Spleen (tissue), 11 donors: ENCODE data around the gene SETBP1. TPM values are rescaled to one million over a fixed set of nuclear protein-coding genes. Genes with fewer than 3 reads are reported as not detected.

Experiments
- DNase-seq: peaks from one replicate; pipeline ENCODE4 v3.0.0-alpha.2; 2020
- H3K27ac ChIP-seq, 8 donors: fragments of 200-600 bp; sonication (generic) in 7 of 8; 1 replicate in 4 of 8; 2 replicates in 4 of 8; pipeline versions ENCODE4 v1.5.0 to v1.8.0; 2016 to 2021; ENCODE audit warnings: inconsistent platforms in 4 of 8, mild to moderate bottlenecking in 4 of 8, moderate library complexity in 1 of 8
- H3K27me3 ChIP-seq, 7 donors: fragments of 200-600 bp; sonication (generic) in 6 of 7; replicated peaks in 1 of 7; 1 replicate in 4 of 7; 2 replicates in 3 of 7; pipeline versions ENCODE4 v1.5.0 to v1.8.0; 2016 to 2021; ENCODE audit warnings: inconsistent platforms in 3 of 7, mild to moderate bottlenecking in 1 of 7
- H3K36me3 ChIP-seq, 6 donors: fragments of 200-600 bp; sonication (generic) in 5 of 6; 1 replicate in 4 of 6; 2 replicates in 2 of 6; pipeline versions ENCODE4 v1.5.0 to v1.8.0; 2016 to 2021; ENCODE audit warnings: inconsistent platforms in 2 of 6
- H3K4me1 ChIP-seq, 6 donors: fragments of 200-600 bp; sonication (generic) in 5 of 6; 1 replicate in 3 of 6; 2 replicates in 3 of 6; pipeline versions ENCODE4 v1.5.0 to v1.8.0; 2016 to 2021; ENCODE audit warnings: inconsistent platforms in 3 of 6
- H3K4me3 ChIP-seq, 8 donors: fragments of 200-600 bp; sonication (generic) in 7 of 8; 1 replicate in 4 of 8; 2 replicates in 4 of 8; pipeline versions ENCODE4 v1.5.0 to v1.8.0; 2016 to 2021; ENCODE audit warnings: inconsistent platforms in 4 of 8, mild to moderate bottlenecking in 4 of 8, moderate library complexity in 2 of 8
- H3K9me3 ChIP-seq, 8 donors: fragments of 200-600 bp; sonication (generic) in 7 of 8; 1 replicate in 4 of 8; 2 replicates in 4 of 8; pipeline versions ENCODE4 v1.5.0 to v1.8.0; 2016 to 2021; ENCODE audit warnings: inconsistent platforms in 4 of 8
- POLR2A ChIP-seq, 3 donors: fragments of 450-650 bp; IDR thresholded peaks; one replicate each; pipeline ENCODE4 v1.5.1; 2017; ENCODE audit warnings: antibody characterized with exemption in 3 of 3, mild to moderate bottlenecking in 1 of 3
- POLR2AphosphoS5 ChIP-seq, 3 donors: sonication (generic); formaldehyde crosslinking; IDR thresholded peaks; one replicate each; pipeline ENCODE4 v1.5.1; 2017; ENCODE audit warnings: antibody characterized with exemption in 3 of 3
- WGBS, 5 donors: extraction: QIAGEN DNeasy Blood & Tissue Kit in 3 of 5; methylation state at CpG; one replicate each; pipeline versions ENCODE4 v1.1.5 to v1.1.7; 2013 to 2018; 5-methylcytosine and 5-hydroxymethylcytosine counted together
- intact Hi-C: fragments of 100-400 bp; cut with DNase I; formaldehyde crosslinking; loops from one replicate; pipeline ENCODE4 v1.15.0; 2023; ENCODE audit warnings: low total_unique reads
- polyA plus RNA-seq, 3 donors: library from polyadenylated mRNA; stranded (reverse); fragments of 200-250 nt; gene quantifications; one replicate each; pipeline ENCODE4 v1.2.1, GENCODE V29; 2013
- total RNA-seq, 7 donors: library from RNA; depleted of rRNA in 3 of 7; stranded (reverse); fragments of >200 nt in 3 of 7; fragmentation: NEBNext Ultra II Directional in 4 of 7; extraction: Animal tissue kit (Norgen Biotek cat#: 25700) in 4 of 7; gene quantifications; one replicate each; pipeline versions ENCODE4 v1.1.0 to v1.2.1, GENCODE V29; 2016 to 2021
- TF ChIP-seq, protein P1 (sequence below), 11 experiments: fragments of 200-600 bp in 7 of 11; fragments of 450-650 bp in 4 of 11; sonication (generic) in 4 of 11; IDR thresholded peaks in 8 of 11; conservative IDR thresholded peaks in 3 of 11; 1 replicate in 7 of 11; 2 replicates in 4 of 11; pipeline versions ENCODE4 v1.4.0 to v1.8.0; 2016 to 2021; ENCODE audit warnings: antibody characterized with exemption in 11 of 11, inconsistent platforms in 4 of 11, mild to moderate bottlenecking in 1 of 11
- donor health status: healthy with polysubstance abuse.
- donor health status: DM: no; HTN: no; CAD: no; lungs with moderate emphysema.
- donor health status: DM: no; HTN: no; CAD: no.
- donor health status: Bipolar disorder and iron deficiency.
- donor health status: healthy.
- donor health status: DM: no; HTN: no; CAD: no.
- donor health status: DM: yes; HTN: yes; CAD: no.

Gene SETBP1
- total and polyA plus RNA-seq, 10 donors: 2.0 to 50.7 (median 33.1) TPM

DNA sequence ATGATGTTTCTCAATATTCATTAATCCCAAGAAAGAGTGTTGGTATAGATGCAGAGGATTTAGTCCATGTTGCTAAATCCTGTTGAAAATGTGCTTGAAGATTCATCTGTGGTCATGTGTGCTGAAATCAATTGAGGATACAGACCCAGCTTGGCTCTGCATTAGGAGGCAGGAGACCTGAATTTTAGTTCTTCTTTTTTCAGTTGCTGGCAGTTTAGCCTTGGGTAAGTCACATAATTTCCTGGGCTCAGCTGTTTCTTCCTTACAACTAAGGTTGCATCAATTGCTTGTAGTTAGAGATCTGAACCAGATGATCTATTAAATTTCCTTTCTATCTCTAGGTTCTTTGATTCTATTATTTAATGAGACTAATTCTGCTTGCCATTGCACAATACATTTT lies 54.4 kb downstream of the SETBP1 start:
- Histone ChIP-seq H3K4me1 (peaks cover 16 to 56% (median 45%) of the 10 kb centered on the region in 6 donors), H3K27me3 (no peaks in the 10 kb centered on the region), H3K9me3 (no peaks in the 10 kb centered on the region), H3K27ac (no peak overlapping the region), H3K36me3 (peaks cover 0 to 9% (median 0%) of the 10 kb centered on the region in 6 donors), H3K4me3 (no peak overlapping the region)
- intact Hi-C loops: no loop called here
- TF ChIP-seq, protein P1, sequence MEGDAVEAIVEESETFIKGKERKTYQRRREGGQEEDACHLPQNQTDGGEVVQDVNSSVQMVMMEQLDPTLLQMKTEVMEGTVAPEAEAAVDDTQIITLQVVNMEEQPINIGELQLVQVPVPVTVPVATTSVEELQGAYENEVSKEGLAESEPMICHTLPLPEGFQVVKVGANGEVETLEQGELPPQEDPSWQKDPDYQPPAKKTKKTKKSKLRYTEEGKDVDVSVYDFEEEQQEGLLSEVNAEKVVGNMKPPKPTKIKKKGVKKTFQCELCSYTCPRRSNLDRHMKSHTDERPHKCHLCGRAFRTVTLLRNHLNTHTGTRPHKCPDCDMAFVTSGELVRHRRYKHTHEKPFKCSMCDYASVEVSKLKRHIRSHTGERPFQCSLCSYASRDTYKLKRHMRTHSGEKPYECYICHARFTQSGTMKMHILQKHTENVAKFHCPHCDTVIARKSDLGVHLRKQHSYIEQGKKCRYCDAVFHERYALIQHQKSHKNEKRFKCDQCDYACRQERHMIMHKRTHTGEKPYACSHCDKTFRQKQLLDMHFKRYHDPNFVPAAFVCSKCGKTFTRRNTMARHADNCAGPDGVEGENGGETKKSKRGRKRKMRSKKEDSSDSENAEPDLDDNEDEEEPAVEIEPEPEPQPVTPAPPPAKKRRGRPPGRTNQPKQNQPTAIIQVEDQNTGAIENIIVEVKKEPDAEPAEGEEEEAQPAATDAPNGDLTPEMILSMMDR (IDR thresholded peaks at IDR 0.05 in 8 of 11, conservative IDR thresholded peaks at IDR 0.05 in 3 of 11): no peak
- no peak for TF ChIP-seq POLR2AphosphoS5 (IDR thresholded peaks at IDR 0.05)
- no peak for TF ChIP-seq POLR2A (IDR thresholded peaks at IDR 0.05)
- DNase-seq: no peak

DNA sequence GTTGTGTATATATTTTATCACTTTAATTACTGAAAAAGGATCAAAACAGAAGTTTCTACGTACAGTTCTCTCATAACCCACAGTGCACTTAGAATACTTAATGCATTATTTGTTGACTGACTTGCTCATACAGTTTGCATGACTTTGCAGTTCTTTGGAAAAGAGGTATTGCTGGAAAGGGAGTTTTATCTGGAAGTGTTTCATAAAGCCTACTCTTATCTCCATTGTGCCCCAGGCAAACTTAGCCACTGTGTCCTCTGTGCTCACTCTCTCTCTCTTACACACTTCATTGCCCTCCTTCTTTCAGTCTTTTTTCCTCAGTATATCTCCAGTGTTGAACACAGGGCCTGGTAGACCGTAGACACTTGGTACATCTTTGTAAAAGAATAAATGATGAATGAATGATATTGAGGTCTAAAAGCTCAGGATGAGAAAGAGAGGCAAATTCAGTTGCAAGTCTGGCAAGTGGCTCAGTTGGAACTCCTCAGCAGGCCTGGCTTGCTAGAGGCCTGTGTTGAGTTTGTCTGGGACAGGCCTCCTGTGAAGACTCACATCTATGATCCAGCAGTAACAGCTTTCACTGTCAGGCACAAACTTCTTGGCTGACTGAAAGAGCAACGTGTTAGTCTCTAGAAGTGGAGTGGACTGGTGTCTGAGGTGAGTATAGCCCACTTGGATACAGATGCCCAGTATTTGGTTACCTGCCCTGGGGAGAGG lies 56.1 kb downstream of the SETBP1 start:
- intact Hi-C loops: no loop called here
- no peak overlapping the region for H3K27ac ChIP-seq
- H3K9me3 ChIP-seq: no peaks in the 10 kb centered on the region
- no peak overlapping the region for H3K4me3 ChIP-seq
- peaks cover 0 to 10% (median 0%) of the 10 kb centered on the region in 6 donors for H3K36me3 ChIP-seq
- WGBS, 5 donors: 83 to 96% (median 90%) methylated on average over 3 of the region's 3 CpGs
- H3K4me1 ChIP-seq: peaks cover 7 to 45% (median 35%) of the 10 kb centered on the region in 6 donors
- no peaks in the 10 kb centered on the region for H3K27me3 ChIP-seq
- no peak for DNase-seq
- TF ChIP-seq, protein P1 (IDR thresholded peaks at IDR 0.05 in 8 of 11, conservative IDR thresholded peaks at IDR 0.05 in 3 of 11): no peak
- TF ChIP-seq POLR2AphosphoS5 (IDR thresholded peaks at IDR 0.05) (no peak), POLR2A (IDR thresholded peaks at IDR 0.05) (no peak)

DNA sequence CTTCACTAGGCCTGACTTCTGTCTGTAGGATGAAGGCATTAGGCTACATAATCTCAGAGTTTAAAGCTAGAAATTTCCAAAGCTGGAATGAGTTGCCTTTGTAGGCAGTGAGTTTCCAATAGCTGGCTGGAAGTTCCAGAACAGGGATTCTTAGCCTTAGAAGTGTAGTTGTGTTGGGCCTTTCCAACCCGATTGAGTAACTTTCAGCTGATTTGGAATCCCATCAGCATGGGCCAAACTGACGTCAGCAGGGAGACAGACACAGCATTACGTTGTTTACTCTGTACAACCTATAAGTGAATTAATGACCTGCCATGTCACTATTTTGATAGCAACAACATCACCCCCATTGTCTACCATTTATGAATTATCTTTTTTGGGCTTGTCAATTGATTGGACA lies 56.9 kb downstream of the SETBP1 start:
- H3K27ac ChIP-seq: no peak overlapping the region
- no peak overlapping the region for H3K4me3 ChIP-seq
- H3K27me3 ChIP-seq: no peaks in the 10 kb centered on the region
- intact Hi-C loops: no loop called here
- H3K9me3 ChIP-seq: no peaks in the 10 kb centered on the region
- peaks cover 0 to 10% (median 0%) of the 10 kb centered on the region in 6 donors for H3K36me3 ChIP-seq
- no peak for DNase-seq
- peaks cover 7 to 45% (median 28%) of the 10 kb centered on the region in 6 donors for H3K4me1 ChIP-seq
- no peak for TF ChIP-seq POLR2A (IDR thresholded peaks at IDR 0.05)
- no peak for TF ChIP-seq POLR2AphosphoS5 (IDR thresholded peaks at IDR 0.05)
- TF ChIP-seq, protein P1 (IDR thresholded peaks at IDR 0.05 in 8 of 11, conservative IDR thresholded peaks at IDR 0.05 in 3 of 11): no peak
- WGBS, 5 donors: 92 to 98% (median 96%) methylated on average over 3 of the region's 3 CpGs

DNA sequence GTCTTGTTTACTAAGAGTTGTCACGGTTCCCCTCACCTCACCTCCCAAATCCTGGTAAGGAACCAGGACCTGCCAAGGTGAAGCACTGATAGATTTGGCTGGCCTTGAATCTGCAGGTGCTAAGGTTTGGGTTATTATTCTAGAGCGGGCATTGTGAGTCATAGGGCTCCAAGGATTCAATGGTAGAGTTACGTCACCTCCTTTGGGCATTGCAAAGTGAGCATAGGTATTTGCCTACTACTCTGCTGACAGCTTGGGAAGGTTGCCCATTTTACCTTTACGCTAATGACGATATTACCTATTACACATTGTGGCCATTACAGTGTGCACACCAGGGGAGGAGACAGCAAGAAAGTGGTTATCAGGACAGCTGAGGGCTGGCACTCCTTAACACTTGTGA lies 59.3 kb downstream of the SETBP1 start:
- Histone ChIP-seq H3K27ac (no peak overlapping the region), H3K27me3 (no peaks in the 10 kb centered on the region), H3K4me3 (no peak overlapping the region), H3K9me3 (no peaks in the 10 kb centered on the region), H3K4me1 (peaks cover 4 to 29% (median 13%) of the 10 kb centered on the region in 6 donors), H3K36me3 (peaks cover 0 to 15% (median 0%) of the 10 kb centered on the region in 6 donors)
- DNase-seq: no peak
- intact Hi-C loops: no loop called here
- TF ChIP-seq POLR2AphosphoS5 (IDR thresholded peaks at IDR 0.05): no peak
- TF ChIP-seq POLR2A (IDR thresholded peaks at IDR 0.05): no peak
- TF ChIP-seq, protein P1 (IDR thresholded peaks at IDR 0.05 in 8 of 11, conservative IDR thresholded peaks at IDR 0.05 in 3 of 11): no peak
- WGBS, 5 donors: 92 to 98% (median 97%) methylated on average over 5 of the region's 5 CpGs
